Measurements from ENCODE around the gene ADARB2.

The ADARB2 gene

DNA sequence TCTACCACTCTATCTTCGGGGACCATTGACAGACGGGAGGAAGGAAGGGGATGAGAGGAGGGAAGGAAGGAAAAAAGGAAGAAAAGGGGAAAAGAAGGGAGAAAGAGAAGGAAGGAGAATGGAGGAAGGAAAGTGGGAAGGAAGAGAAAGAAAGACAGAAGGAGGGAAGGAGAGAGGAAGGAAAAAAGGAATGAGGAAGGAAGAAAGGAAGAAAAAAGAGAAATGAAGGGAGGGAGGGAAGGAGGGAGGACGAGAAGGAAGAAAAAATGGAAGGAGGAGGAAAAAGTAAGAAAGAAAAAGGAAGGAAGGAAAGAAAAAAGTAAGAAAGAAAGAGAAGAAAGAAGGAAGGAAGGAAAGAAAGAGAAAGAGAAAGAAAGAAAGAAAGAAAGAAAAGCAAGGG, 128.9 kb downstream of the ADARB2 start:
- H3K4me3 ChIP-seq (ENCODE audit: low read length) = no peak overlapping the region
- no peaks in the 10 kb centered on the region for H3K9me2 ChIP-seq (replicated peaks; ENCODE audit: control insufficient read depth, low read length)
- H4K20me1 ChIP-seq (ENCODE audit: control insufficient read depth, insufficient read depth, low read depth, low read length) = no peaks in the 10 kb centered on the region
- TF ChIP-seq CTCF (IDR thresholded peaks at IDR 0.05; ENCODE audit: low read depth, low read length, poor library complexity, severe bottlenecking) (no peak), EZH2phosphoT487 (IDR thresholded peaks at IDR 0.05; ENCODE audit: borderline replicate concordance, low read length) (no peak)
- no peaks in the 10 kb centered on the region for H3K36me3 ChIP-seq (ENCODE audit: control insufficient read depth, low read length)
- H3F3A ChIP-seq (ENCODE audit: control insufficient read depth, insufficient read depth) = no peaks in the 10 kb centered on the region
- no peak overlapping the region for H3K27ac ChIP-seq (ENCODE audit: low read depth, low read length)
- no peaks in the 10 kb centered on the region for H3K9me3 ChIP-seq (ENCODE audit: control insufficient read depth, insufficient read depth, low read length)
- H3K4me1 ChIP-seq (ENCODE audit: control insufficient read depth, low read length) = no peaks in the 10 kb centered on the region
- H3K4me2 ChIP-seq (ENCODE audit: low read length) = no peak overlapping the region
- H3K27me3 ChIP-seq (ENCODE audit: control insufficient read depth, low read length) = peaks cover 10% of the 10 kb centered on the region
- no peaks in the 10 kb centered on the region for H3K79me2 ChIP-seq (ENCODE audit: control insufficient read depth, low read length)

GRCh38 chr10:1607466-1607865, 129.9 kb downstream of the ADARB2 start:
- Histone ChIP-seq H3F3A (ENCODE audit: control insufficient read depth, insufficient read depth) (no peaks in the 10 kb centered on the region), H3K79me2 (ENCODE audit: control insufficient read depth, low read length) (no peaks in the 10 kb centered on the region), H3K36me3 (ENCODE audit: control insufficient read depth, low read length) (no peaks in the 10 kb centered on the region), H3K9me3 (ENCODE audit: control insufficient read depth, insufficient read depth, low read length) (no peaks in the 10 kb centered on the region), H3K27me3 (ENCODE audit: control insufficient read depth, low read length) (peaks cover 7% of the 10 kb centered on the region; the same call in 1 of the 2 replicates), H3K9me2 (replicated peaks; ENCODE audit: control insufficient read depth, low read length) (no peaks in the 10 kb centered on the region), H3K4me2 (ENCODE audit: low read length) (no peak overlapping the region), H3K4me1 (ENCODE audit: control insufficient read depth, low read length) (no peaks in the 10 kb centered on the region), H3K4me3 (ENCODE audit: low read length) (no peak overlapping the region), H3K27ac (ENCODE audit: low read depth, low read length) (no peak overlapping the region), H4K20me1 (ENCODE audit: control insufficient read depth, insufficient read depth, low read depth, low read length) (no peaks in the 10 kb centered on the region)
- TF ChIP-seq CTCF (IDR thresholded peaks at IDR 0.05; ENCODE audit: low read depth, low read length, poor library complexity, severe bottlenecking) (no peak), EZH2phosphoT487 (IDR thresholded peaks at IDR 0.05; ENCODE audit: borderline replicate concordance, low read length) (no peak)

DNA sequence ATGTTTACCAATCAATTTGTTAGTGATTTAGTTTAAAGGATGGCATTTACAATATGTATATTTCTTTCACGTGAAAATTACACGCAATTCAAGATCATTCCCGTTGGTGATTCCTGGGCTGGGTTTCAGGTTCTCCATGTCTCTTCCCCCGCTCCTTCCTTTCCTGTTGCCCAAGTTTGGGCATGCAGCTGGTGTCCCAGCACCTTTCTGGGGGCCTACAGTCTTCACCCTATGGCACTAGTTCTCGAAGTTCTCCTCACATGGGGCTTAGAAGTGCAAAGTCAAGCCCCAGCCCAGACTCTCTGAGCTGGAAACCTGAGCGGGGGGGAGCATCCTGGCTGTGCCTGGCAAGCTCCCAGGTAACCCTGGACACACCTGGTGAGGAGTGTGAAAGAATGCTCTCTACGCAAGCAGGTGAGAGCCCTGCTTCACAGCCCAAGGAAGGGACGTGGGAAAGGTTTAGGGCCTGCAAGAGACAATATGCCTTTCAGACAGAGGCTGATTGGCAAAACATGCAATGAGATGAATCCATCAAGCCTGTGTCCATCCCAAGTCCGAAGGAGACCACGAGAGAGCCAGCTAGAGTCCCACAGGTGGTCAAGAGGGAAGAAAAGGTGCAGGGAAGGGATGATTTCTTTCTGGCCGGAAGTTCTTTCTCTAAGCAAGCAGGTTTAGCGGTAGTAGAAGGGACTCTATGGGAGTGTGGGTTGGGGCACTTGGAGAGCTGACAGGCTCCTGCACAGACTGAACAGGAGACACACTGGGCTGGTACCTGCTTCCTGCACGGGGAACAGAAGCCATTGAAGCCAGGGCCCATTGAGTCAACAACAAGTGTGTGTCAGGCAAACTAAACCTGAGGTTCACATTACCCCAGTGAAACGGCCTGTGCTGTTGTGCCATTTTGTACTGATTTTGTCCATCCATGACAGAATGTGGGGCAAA, 131.1 kb downstream of the ADARB2 start:
- Histone ChIP-seq H3K36me3 (ENCODE audit: control insufficient read depth, low read length) (no peaks in the 10 kb centered on the region), H3K79me2 (ENCODE audit: control insufficient read depth, low read length) (no peaks in the 10 kb centered on the region), H3K4me1 (ENCODE audit: control insufficient read depth, low read length) (no peaks in the 10 kb centered on the region), H4K20me1 (ENCODE audit: control insufficient read depth, insufficient read depth, low read depth, low read length) (no peaks in the 10 kb centered on the region), H3K9me3 (ENCODE audit: control insufficient read depth, insufficient read depth, low read length) (no peaks in the 10 kb centered on the region), H3K27ac (ENCODE audit: low read depth, low read length) (no peak overlapping the region), H3K4me3 (ENCODE audit: low read length) (no peak overlapping the region), H3K27me3 (ENCODE audit: control insufficient read depth, low read length) (peaks cover 7% of the 10 kb centered on the region; the same call in 1 of the 2 replicates), H3K9me2 (replicated peaks; ENCODE audit: control insufficient read depth, low read length) (no peaks in the 10 kb centered on the region), H3K4me2 (ENCODE audit: low read length) (no peak overlapping the region), H3F3A (ENCODE audit: control insufficient read depth, insufficient read depth) (no peaks in the 10 kb centered on the region)
- TF ChIP-seq EZH2phosphoT487 (IDR thresholded peaks at IDR 0.05; ENCODE audit: borderline replicate concordance, low read length) = no peak
- TF ChIP-seq CTCF (IDR thresholded peaks at IDR 0.05; ENCODE audit: low read depth, low read length, poor library complexity, severe bottlenecking) = no peak

All from DOHH2 (cell line).